H1 (cell line): ENCODE measurements around the gene RELL1. TPM values are rescaled to one million over a fixed set of nuclear protein-coding genes. Genes with fewer than 3 reads are reported as not detected.

Source experiments
- CTCF ChIA-PET: fragments of 300-600 bp; sonication (Branson Sonifier 250); formaldehyde crosslinking; loops from one replicate; lab custom pipeline; 2021; ENCODE audit not compliant: partially characterized antibody; lab: Charles Lee
- POLR2A ChIA-PET: fragments of 300-600 bp; sonication (Branson Sonifier 250); formaldehyde crosslinking; loops from one replicate; lab custom pipeline; 2021; ENCODE audit warnings: inconsistent platforms; ENCODE audit not compliant: partially characterized antibody; lab: Charles Lee
- DNase-seq, 2 experiments: peaks; one replicate each; pipeline versions ENCODE4 v3.0.0 to v3.0.0-alpha.2; 2010 to 2022; ENCODE audit warnings: low spot score in 2 of 2, low read depth in 1 of 2, mixed read lengths in 1 of 2
- FAIRE-seq: peaks from 2 replicates; lab custom pipeline; 2011; peaks lifted over from hg19 to GRCh38; lab: Jason Lieb, UNC
- H2AFZ ChIP-seq: 2 replicates; pipeline ENCODE4 v1.8.1; 2012; ENCODE audit warnings: low read length, inconsistent platforms
- H2AK5ac ChIP-seq: 2 replicates; pipeline ENCODE4 v1.6.1; 2013; ENCODE audit warnings: low read depth, low read length
- H2BK120ac ChIP-seq: replicated peaks from 2 replicates; pipeline ENCODE3; 2013; ENCODE audit warnings: low read depth, low read length, inconsistent platforms
- H2BK12ac ChIP-seq: 2 replicates; pipeline ENCODE4 v1.6.1; 2013; ENCODE audit warnings: low read depth, low read length
- H2BK15ac ChIP-seq: 2 replicates; pipeline ENCODE4 v1.6.1; 2013; ENCODE audit warnings: low read length
- H2BK20ac ChIP-seq: 2 replicates; pipeline ENCODE4 v1.6.1; 2013; ENCODE audit warnings: low read length
- H2BK5ac ChIP-seq: 2 replicates; pipeline ENCODE4 v1.6.1; 2013; ENCODE audit warnings: low read depth, low read length
- H3K14ac ChIP-seq: 2 replicates; pipeline ENCODE4 v1.6.1; 2013; ENCODE audit warnings: inconsistent platforms; ENCODE audit not compliant: insufficient read length
- H3K18ac ChIP-seq: 2 replicates; pipeline ENCODE4 v1.6.1; 2013; ENCODE audit warnings: low read length; ENCODE audit errors: extremely low read depth
- H3K23ac ChIP-seq: 2 replicates; pipeline ENCODE4 v1.6.1; 2013; ENCODE audit warnings: inconsistent platforms; ENCODE audit not compliant: insufficient read length
- H3K23me2 ChIP-seq: 2 replicates; pipeline ENCODE4 v1.6.1; 2013; ENCODE audit warnings: low read depth, low read length
- H3K27ac ChIP-seq: 2 replicates; pipeline ENCODE4 v1.6.1; 2011; ENCODE audit warnings: low read depth, low read length, inconsistent platforms
- H3K27me3 ChIP-seq, 4 experiments: replicated peaks in 1 of 4; 1 replicate in 1 of 4; 2 replicates in 3 of 4; pipeline versions ENCODE4 v1.6.1 to v1.8.1; 2011 to 2013; ENCODE audit warnings: low read length in 3 of 4, mild to moderate bottlenecking in 3 of 4, inconsistent platforms in 2 of 4, mixed read lengths in 2 of 4, moderate library complexity in 1 of 4; ENCODE audit not compliant: control insufficient read depth in 3 of 4, insufficient read depth in 3 of 4; ENCODE audit errors: extremely low read depth in 1 of 4
- H3K36me3 ChIP-seq, 4 experiments: 2 replicates each; pipeline versions ENCODE4 v1.6.1 to v1.8.1; 2011 to 2013; ENCODE audit warnings: mild to moderate bottlenecking in 4 of 4, low read length in 3 of 4, moderate library complexity in 2 of 4, control low read depth in 1 of 4, inconsistent platforms in 1 of 4; ENCODE audit not compliant: insufficient read depth in 4 of 4, control insufficient read depth in 2 of 4
- H3K4ac ChIP-seq: replicated peaks from 2 replicates; pipeline ENCODE3; 2013; ENCODE audit warnings: low read length, low read depth, mixed read lengths, inconsistent platforms; ENCODE audit not compliant: insufficient read length
- H3K4me1 ChIP-seq, 4 experiments: replicated peaks in 1 of 4; 1 replicate in 1 of 4; 2 replicates in 3 of 4; pipeline versions ENCODE4 v1.6.1 to v1.8.1; 2011 to 2013; ENCODE audit warnings: low read length in 3 of 4, inconsistent platforms in 2 of 4, mixed read lengths in 1 of 4; ENCODE audit not compliant: insufficient read depth in 4 of 4, control insufficient read depth in 3 of 4
- H3K4me2 ChIP-seq, 2 experiments: 2 replicates each; pipeline versions ENCODE4 v1.6.1 to v1.8.1; 2011 to 2013; ENCODE audit warnings: low read depth in 2 of 2, low read length in 2 of 2, control low read depth in 1 of 2, inconsistent platforms in 1 of 2, mild to moderate bottlenecking in 1 of 2; ENCODE audit not compliant: insufficient read depth in 1 of 2
- H3K4me3 ChIP-seq, 4 experiments: fragments of 200-600, 300-600 bp in 1 of 4; sonication (generic), shearing (Covaris generic), sonication (Bioruptor Twin) in 1 of 4; 2 replicates each; pipeline versions ENCODE4 v1.5.1 to v1.8.1; 2011 to 2016; ENCODE audit warnings: low read length in 4 of 4, low read depth in 3 of 4, control low read depth in 2 of 4, inconsistent platforms in 2 of 4, mild to moderate bottlenecking in 2 of 4, mixed read lengths in 1 of 4, moderate library complexity in 1 of 4; ENCODE audit not compliant: insufficient read depth in 2 of 4; ENCODE audit errors: extremely low read depth in 1 of 4
- H3K56ac ChIP-seq: replicated peaks from 2 replicates; pipeline ENCODE3; 2013; ENCODE audit warnings: low read depth, mild to moderate bottlenecking, mixed read lengths, low read length, inconsistent platforms; ENCODE audit not compliant: insufficient read length
- H3K79me1 ChIP-seq: 2 replicates; pipeline ENCODE4 v1.6.1; 2013; ENCODE audit warnings: low read depth, low read length, control low read depth
- H3K79me2 ChIP-seq, 2 experiments: 2 replicates each; pipeline versions ENCODE4 v1.6.1 to v1.8.1; 2012 to 2013; ENCODE audit warnings: low read length in 2 of 2, mild to moderate bottlenecking in 2 of 2, inconsistent platforms in 1 of 2; ENCODE audit not compliant: insufficient read depth in 2 of 2, control insufficient read depth in 1 of 2
- H3K9ac ChIP-seq, 4 experiments: replicated peaks in 1 of 4; 1 replicate in 1 of 4; 2 replicates in 3 of 4; pipeline versions ENCODE4 v1.6.1 to v1.8.1; 2011 to 2013; ENCODE audit warnings: low read depth in 3 of 4, low read length in 3 of 4, control low read depth in 2 of 4, mild to moderate bottlenecking in 2 of 4, moderate library complexity in 2 of 4, inconsistent platforms in 1 of 4; ENCODE audit errors: extremely low read depth in 1 of 4
- H3K9me3 ChIP-seq, 2 experiments: 2 replicates each; pipeline versions ENCODE4 v1.6.1 to v1.8.1; 2012 to 2013; ENCODE audit warnings: mild to moderate bottlenecking in 2 of 2, moderate library complexity in 2 of 2, control low read depth in 1 of 2, inconsistent platforms in 1 of 2, low read depth in 1 of 2, low read length in 1 of 2, mixed read lengths in 1 of 2; ENCODE audit not compliant: insufficient read depth in 2 of 2
- H4K20me1 ChIP-seq, 2 experiments: replicated peaks in 1 of 2; 2 replicates each; pipeline versions ENCODE3 to v1.8.1; 2011 to 2013; ENCODE audit warnings: inconsistent platforms in 2 of 2, low read length in 2 of 2, mild to moderate bottlenecking in 1 of 2; ENCODE audit not compliant: insufficient read depth in 2 of 2, control insufficient read depth in 1 of 2
- H4K5ac ChIP-seq: 2 replicates; pipeline ENCODE4 v1.6.1; 2013; ENCODE audit warnings: low read length, low read depth, mixed read lengths, inconsistent platforms; ENCODE audit not compliant: insufficient read length
- H4K8ac ChIP-seq: 2 replicates; pipeline ENCODE4 v1.8.0; 2013; ENCODE audit warnings: mild to moderate bottlenecking, moderate library complexity, low read length, inconsistent platforms; ENCODE audit not compliant: insufficient read depth; ENCODE audit errors: extremely low read depth
- H4K91ac ChIP-seq: replicated peaks from 2 replicates; pipeline ENCODE3; 2013; ENCODE audit warnings: low read length, mixed read lengths, inconsistent platforms; ENCODE audit not compliant: insufficient read length
- CHD1 ChIP-seq: IDR thresholded peaks from 2 replicates; pipeline ENCODE4 v1.6.1; 2012; ENCODE audit warnings: low read depth, low read length, improper control_type of control experiment
- CHD2 ChIP-seq: IDR thresholded peaks from 2 replicates; pipeline ENCODE4 v1.6.1; 2012; ENCODE audit warnings: low read length, improper control_type of control experiment
- GABPA ChIP-seq: IDR thresholded peaks from 2 replicates; pipeline ENCODE4 v1.6.1; 2011; ENCODE audit warnings: mild to moderate bottlenecking, low read length, moderate library complexity, borderline replicate concordance; ENCODE audit not compliant: insufficient read depth
- KDM5A ChIP-seq: fragments of 200-600 bp; IDR thresholded peaks from 2 replicates; pipeline ENCODE4 v1.7.1; 2012; ENCODE audit warnings: mild to moderate bottlenecking, low read length, inconsistent platforms, mixed read lengths
- RFX5 ChIP-seq: IDR thresholded peaks from 2 replicates; pipeline ENCODE4 v1.6.1; 2011; ENCODE audit warnings: low read depth, low read length, improper control_type of control experiment, borderline replicate concordance
- RXRA ChIP-seq: IDR thresholded peaks from 2 replicates; pipeline ENCODE4 v1.6.1; 2011; ENCODE audit warnings: low read depth, mild to moderate bottlenecking, low read length, moderate library complexity; ENCODE audit not compliant: insufficient read depth
- SIX5 ChIP-seq: IDR thresholded peaks from 2 replicates; pipeline ENCODE4 v1.6.1; 2011; ENCODE audit warnings: mild to moderate bottlenecking, low read depth, low read length
- SUZ12 ChIP-seq: fragments of 200-600 bp; sonication (generic); IDR thresholded peaks from 2 replicates; pipeline ENCODE4 v1.6.1; 2012; ENCODE audit warnings: mild to moderate bottlenecking, inconsistent platforms, low read length, moderate library complexity, mixed read lengths
- TCF12 ChIP-seq: IDR thresholded peaks from 2 replicates; pipeline ENCODE4 v1.6.1; 2011; ENCODE audit warnings: low read depth, mild to moderate bottlenecking, low read length
- ZNF274 ChIP-seq: IDR thresholded peaks from 2 replicates; pipeline ENCODE4 v1.7.0; 2012; ENCODE audit warnings: low read length, borderline replicate concordance; ENCODE audit errors: extremely low read depth
- WGBS, 2 experiments: shearing (Covaris generic) in 1 of 2; methylation state at CpG; one replicate each; pipeline versions ENCODE4 v1.1.6 to v1.1.7; 2013 to 2015; ENCODE audit warnings: low lambda C conversion rate in 2 of 2, mixed read lengths in 2 of 2, inconsistent platforms in 1 of 2, low coverage in 1 of 2, missing lambda C conversion rate in 1 of 2; ENCODE audit not compliant: insufficient replicate concordance in 2 of 2, insufficient coverage in 1 of 2, insufficient read length in 1 of 2; ENCODE audit errors: extremely low coverage in 1 of 2, missing lambda C conversion rate in 1 of 2; 5-methylcytosine and 5-hydroxymethylcytosine counted together
- polyA plus RNA-seq, 7 experiments: library from polyadenylated mRNA; depleted of rRNA in 3 of 7; stranded (reverse) in 5 of 7; unstranded in 2 of 7; fragments of >200 nt in 5 of 7; fragments of 200-250 nt in 2 of 7; gene quantifications; 1 replicate in 5 of 7; 2 replicates in 1 of 7; 4 replicates in 1 of 7; pipeline versions ENCODE4 v1.2.1 to v1.2.3, GENCODE V29; 2011 to 2013; ENCODE audit warnings: missing spikeins in 2 of 7, mixed read lengths in 2 of 7
- total RNA-seq: library from RNA; stranded (reverse); fragmentation: NEBNext Ultra II Directional; extraction: Animal tissue kit (Norgen Biotek cat#: 25700); gene quantifications from 2 replicates; pipeline ENCODE4 v1.2.1, GENCODE V29; 2021

The RELL1 gene
- total and polyA plus RNA-seq, 2 of the 8 experiments (the other 6 are each of a cell fraction or from before 2014, with no cell fraction given) = 2.1 to 14.1 TPM

- Histone ChIP-seq H3K4me3 (no peak overlapping the region), H2BK5ac (no peak overlapping the region), H3K23ac (no peak overlapping the region), H3K36me3 (peaks cover 0 to 4% (median 0%) of the 10 kb centered on the region in 4 experiments; a peak in 1 of 8 replicates), H3K4me1 (no peaks in the 10 kb centered on the region; a peak in 1 of 7 replicates), H4K5ac (no peak overlapping the region), H4K20me1 (peaks cover 0 to 2% of the 10 kb centered on the region in 2 experiments), H2BK120ac (no peak overlapping the region), H3K4me2 (no peak overlapping the region), H3K79me2 (no peaks in the 10 kb centered on the region), H3K9ac (no peak overlapping the region), H4K91ac (no peak overlapping the region), H2AK5ac (no peak overlapping the region), H2BK15ac (no peak overlapping the region), H4K8ac (no peak overlapping the region), H2BK12ac (no peak overlapping the region), H3K18ac (no peak overlapping the region), H3K4ac (no peak overlapping the region), H3K27me3 (no peaks in the 10 kb centered on the region), H2BK20ac (no peak overlapping the region), H3K9me3 (no peaks in the 10 kb centered on the region), H3K56ac (no peak overlapping the region), H2AFZ (no peak overlapping the region)
- 90% methylated on average over 3 of the region's 3 CpGs; no CpG with 5 or more reads in 1 of the 2 experiments for WGBS, 2 experiments
- no peak for DNase-seq
- CTCF ChIA-PET = no interaction called here
- TF ChIP-seq RFX5 (no peak), GABPA (no peak), SUZ12 (no peak), TCF12 (no peak), CHD1 (no peak), RXRA (no peak), KDM5A (no peak), CHD2 (no peak), SIX5 (no peak), ZNF274 (no peak)
- TF ChIP-seq, all 59 proteins: peak for 0
- Histone ChIP-seq H3K79me1 (no peaks in the 10 kb centered on the region), H3K14ac (no peak overlapping the region), H3K23me2 (no peaks in the 10 kb centered on the region), H3K27ac (no peak overlapping the region)
- FAIRE-seq = peak; percentile 13
- POLR2A ChIA-PET = no interaction called here
Measured at GRCh38 chr4:37627263-37627662, 58.9 kb downstream of the RELL1 start.
